ENCODE data around the gene TMEM234.

Gene TMEM234

GRCh38 chr1:32239790-32240139, 17.6 kb upstream of the TMEM234 start:
- no peak for DNase-seq (ENCODE audit: low read depth)

GRCh38 chr1:32239337-32239736, 17.2 kb upstream of the TMEM234 start:
- no peak for DNase-seq (ENCODE audit: low read depth)

DNA sequence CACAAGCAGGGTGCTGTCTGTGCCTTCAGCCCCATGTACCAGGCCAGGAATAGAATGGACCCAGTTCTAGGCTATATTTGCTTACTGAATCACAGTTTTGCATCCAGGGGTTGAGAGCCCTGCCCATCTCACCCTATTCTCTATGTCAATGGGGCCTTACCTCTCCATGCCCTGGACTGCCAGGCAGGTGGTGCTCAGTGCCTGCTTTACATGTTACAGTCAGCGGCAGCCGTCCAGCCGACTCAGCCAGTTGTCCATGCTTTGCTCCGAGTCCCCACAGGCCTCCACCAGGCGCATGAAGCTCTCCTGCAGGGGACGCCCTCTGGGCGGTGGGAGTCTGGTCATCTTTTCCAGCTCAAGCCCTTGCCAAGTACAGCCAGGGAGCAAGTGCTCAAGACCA, 12.6 kb upstream of the TMEM234 start:
- no peak for DNase-seq (ENCODE audit: low read depth)

- no peak for DNase-seq (ENCODE audit: low read depth)
Observed at GRCh38 chr1:32232558-32233304, 10.6 kb upstream of the TMEM234 start.

DNA sequence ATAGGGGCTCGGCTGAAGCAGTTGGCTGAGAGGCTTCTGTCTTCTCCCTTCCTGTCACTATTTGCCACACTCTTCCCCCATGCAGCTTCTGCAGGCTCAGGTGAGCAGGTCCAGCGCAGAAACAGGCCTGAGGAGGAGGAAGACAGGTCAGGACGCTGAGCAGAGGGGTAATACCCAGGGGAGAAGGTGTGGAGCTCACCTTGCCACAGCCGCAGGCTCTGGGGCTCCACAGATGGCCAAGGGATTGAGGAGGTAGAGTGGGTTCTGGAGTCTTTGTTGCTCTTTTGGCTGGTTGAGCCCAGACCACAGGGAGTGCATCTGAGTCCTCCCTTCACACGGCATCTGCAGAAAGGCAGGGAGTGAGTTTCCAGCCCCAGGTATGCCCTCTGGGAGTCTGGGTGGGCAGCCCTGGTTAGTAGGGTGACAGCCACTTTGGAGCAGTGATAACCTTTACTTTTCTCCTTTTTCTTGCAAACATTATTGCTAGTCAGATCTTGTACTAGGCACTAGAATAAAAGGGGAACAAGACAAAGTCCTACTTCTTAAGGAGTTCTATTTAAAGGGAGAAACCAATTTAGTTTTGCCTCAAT, 9.8 kb upstream of the TMEM234 start:
- DNase-seq (ENCODE audit: low read depth): no peak

GRCh38 chr1:32228771-32229170, 6.6 kb upstream of the TMEM234 start:
- DNase-seq (ENCODE audit: low read depth): no peak

- no peak for DNase-seq (ENCODE audit: low read depth)
Observed at GRCh38 chr1:32224285-32224684, 2.1 kb upstream of the TMEM234 start.

DNA sequence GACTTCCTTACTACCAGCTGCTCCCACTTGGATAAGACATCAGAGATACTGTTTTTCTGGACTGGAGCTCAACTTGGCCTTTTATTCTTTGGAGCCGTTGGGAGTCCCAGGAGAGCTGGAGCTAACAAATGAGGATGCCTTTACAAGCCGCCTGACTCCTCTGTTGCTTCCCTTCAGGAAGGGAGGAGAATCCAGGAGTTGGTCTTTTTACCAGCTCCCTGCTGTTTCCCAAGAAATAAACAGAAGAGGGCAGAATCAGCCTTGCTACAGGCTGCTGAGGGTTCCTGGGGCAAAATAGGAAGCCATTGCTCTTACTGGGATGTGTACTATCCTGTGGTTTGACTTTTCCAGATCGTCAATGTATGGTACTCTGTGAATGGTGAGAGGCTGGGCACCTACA, 1.5 kb upstream of the TMEM234 start:
- no peak for DNase-seq (ENCODE audit: low read depth)

GRCh38 chr1:32221581-32221979, 573 bp downstream of the TMEM234 start:
- no peak for DNase-seq (ENCODE audit: low read depth)

DNA sequence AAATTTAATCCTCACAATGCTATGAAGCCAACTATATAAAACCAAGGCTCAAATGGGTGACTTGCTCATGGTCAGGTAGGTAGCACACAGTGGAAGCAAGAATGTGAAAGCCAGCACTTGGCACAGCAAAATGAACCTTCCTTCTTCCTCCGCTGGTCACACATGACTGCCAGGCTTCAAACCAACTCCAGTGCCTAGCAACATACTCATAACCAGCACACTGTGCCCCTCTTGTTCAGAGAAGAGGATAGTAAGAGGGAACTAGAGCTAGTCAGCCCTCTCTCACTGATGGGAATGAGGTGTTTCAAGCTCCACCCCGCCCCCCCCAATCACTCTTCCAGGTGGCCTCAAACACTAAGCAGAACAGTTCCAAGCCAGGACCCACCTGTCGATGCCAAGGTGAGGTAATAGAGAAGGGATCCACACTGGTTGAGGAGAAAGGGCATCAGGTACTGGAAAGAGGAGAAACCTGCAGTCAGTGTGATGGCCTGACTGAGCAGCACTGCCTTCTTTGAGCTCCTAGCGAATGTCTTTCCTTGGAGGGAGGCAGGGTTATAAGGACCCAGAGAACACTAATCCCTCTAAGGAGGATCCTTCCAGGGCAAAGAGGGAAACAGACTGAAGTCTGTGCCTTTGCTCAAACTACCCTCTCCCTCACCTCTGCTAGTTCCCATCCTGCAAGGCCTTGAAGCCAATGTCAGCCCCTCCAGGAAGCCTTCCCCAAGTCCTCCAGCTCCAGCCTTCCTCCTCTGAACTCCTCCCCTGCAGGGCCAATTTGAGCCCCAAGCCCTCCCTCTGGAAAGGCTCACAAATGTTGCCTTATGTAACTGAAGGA, 1.2 kb downstream of the TMEM234 start:
- no peak for DNase-seq (ENCODE audit: low read depth)

DNA sequence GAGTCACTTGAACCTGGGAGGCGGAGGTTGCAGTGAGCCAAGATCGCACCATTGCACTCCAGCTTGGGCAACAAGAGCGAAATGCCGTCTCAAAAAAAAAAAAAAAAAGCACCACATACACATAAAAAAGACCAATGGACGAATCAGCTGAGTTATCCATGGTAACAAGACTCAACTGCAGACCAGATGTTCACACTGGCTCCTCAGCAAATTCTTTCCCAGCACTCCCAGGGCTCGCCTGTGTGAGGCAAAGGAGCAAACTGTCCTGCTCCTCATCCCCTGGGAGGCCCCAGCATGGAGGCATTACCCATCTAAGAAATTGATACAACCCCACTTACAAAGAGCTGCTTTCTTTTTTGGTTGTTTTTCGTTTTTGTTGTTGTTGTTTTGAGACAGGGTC, 3.1 kb downstream of the TMEM234 start:
- peak; percentile 75 for DNase-seq (ENCODE audit: low read depth)

DNA sequence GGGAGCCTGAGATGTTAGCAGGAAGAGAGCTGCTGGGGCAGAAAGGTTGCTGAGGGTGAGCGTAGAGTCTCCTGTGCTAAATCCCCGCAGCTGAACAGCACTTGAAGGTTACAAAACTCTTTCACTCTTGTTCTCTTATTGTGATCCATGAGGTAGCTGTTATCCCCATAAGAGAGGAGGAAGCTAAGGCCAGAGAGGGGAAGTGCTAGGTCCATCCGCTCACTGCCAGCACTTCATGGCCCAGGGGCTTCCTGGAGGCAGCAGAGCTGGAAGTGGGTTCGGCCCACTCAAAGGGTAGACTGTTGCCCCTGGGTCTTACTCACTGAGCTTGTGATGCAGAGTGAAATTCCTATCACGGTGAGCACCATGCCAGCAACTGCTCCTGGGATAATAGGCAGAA, 5.6 kb downstream of the TMEM234 start:
- DNase-seq (ENCODE audit: low read depth): no peak

DNA sequence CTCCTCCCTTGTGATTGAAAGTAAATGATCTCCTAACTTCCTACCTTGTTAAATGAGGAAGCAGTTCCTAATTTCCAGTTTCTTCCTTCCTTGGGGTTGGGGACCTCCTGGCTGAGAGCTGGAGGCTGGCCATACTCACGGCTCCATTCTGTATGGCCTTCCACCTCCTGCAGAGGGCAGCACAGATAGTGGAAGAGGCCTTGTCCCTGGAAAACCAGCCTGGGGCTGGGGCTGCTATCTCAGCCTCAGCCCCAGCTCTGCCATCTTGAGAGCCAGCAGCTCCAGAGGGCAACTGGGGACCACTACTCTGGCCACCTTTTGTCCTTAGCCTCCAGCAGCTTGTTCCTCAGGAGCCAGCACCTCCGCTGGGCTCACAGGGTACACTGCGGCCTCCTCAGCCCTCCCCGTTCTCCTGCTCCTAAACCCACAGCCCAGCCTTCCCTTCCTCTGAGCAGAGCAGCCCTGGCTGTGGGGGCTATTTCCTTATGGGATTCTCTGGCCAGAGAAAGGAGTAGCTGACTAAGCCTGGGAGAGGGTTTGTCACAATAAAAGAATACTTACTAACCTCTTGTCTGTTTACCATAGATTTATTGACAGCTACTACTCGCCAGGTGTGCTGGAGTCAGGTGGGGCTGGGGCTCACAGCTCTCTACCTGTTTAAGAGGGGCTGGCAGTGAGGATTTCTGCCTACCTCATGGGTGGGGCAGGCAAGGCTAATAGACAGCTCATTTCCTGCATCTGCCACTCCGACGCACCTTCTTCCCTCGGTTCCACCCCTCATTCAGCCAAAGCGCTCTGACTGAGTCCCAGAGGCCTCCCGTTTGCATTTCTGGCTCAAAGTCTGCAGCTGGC, 6.3 kb downstream of the TMEM234 start:
- DNase-seq (ENCODE audit: low read depth): no peak

DNA sequence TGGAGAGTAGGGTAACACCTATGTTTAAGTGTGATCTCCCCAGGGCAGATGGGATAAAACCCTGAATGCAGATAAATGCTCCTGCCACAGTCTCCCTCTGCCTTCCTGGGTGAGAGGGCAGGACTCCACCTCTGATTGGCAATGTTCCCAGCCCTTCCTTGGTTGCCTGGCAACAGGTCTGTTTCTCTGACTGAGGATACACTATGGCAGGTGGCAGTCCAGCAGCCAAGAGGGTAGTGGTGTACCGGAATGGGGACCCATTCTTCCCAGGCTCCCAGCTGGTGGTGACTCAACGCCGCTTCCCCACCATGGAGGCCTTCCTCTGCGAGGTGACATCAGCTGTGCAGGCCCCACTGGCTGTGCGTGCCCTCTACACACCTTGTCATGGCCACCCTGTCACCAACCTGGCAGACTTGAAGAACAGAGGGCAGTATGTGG, 13.2 kb downstream of the TMEM234 start, which contains the start of gene DCDC2B:
TSS of gene DCDC2B (plus strand) at position 199 of the 438 bp plus-strand sequence. CDS start at position 204, 5 bp downstream.
- DNase-seq (ENCODE audit: low read depth): no peak

- no peak for DNase-seq (ENCODE audit: low read depth)
Observed at GRCh38 chr1:32208469-32208868, 13.7 kb downstream of the TMEM234 start.

GRCh38 chr1:32205401-32206370, 16.5 kb downstream of the TMEM234 start, which contains the start of gene IQCC:
Gene IQCC, plus strand, starts transcription at chr1:32205671. Its CDS starts 11 bp downstream, at chr1:32205682.
- DNase-seq (ENCODE audit: low read depth): peak; percentile 56

- no peak for DNase-seq (ENCODE audit: low read depth)
Observed at GRCh38 chr1:32204943-32205361, 17.2 kb downstream of the TMEM234 start.

GRCh38 chr1:32201011-32201855, 20.9 kb downstream of the TMEM234 start:
- no peak for DNase-seq (ENCODE audit: low read depth)

GRCh38 chr1:32200226-32201010, 21.7 kb downstream of the TMEM234 start, which contains the start of gene CCDC28B:
Gene CCDC28B, plus strand, starts transcription at chr1:32200595. Its CDS starts 1,341 bp downstream, at chr1:32201936.
- no peak for DNase-seq (ENCODE audit: low read depth)
